T-helper 22 cell (primary cell): Measurements from ENCODE around the gene GNB3.

Source experiments
- DNase-seq: peaks from one replicate; pipeline ENCODE4 v3.0.0-alpha.2; 2020; ENCODE audit warnings: low read depth

GNB3 gene

GRCh38 chr12:6837370-6838060, 3.2 kb upstream of the GNB3 start:
- DNase-seq = no peak

GRCh38 chr12:6838854-6839253, 1.9 kb upstream of the GNB3 start:
- DNase-seq = no peak

GRCh38 chr12:6839482-6840201, 1.1 kb upstream of the GNB3 start:
- DNase-seq = no peak

- DNase-seq = no peak
These were observed 395 bp upstream of the GNB3 start for GRCh38 chr12:6840330-6840729.

GRCh38 chr12:6842075-6842474, 1.4 kb downstream of the GNB3 start:
- DNase-seq = no peak

GRCh38 chr12:6843118-6843902, 2.6 kb downstream of the GNB3 start:
- no peak for DNase-seq

GRCh38 chr12:6845395-6845794, 4.7 kb downstream of the GNB3 start:
- DNase-seq = no peak

GRCh38 chr12:6846316-6846869, 5.7 kb downstream of the GNB3 start:
- DNase-seq = no peak

- no peak for DNase-seq
These were observed 7.0 kb downstream of the GNB3 start for GRCh38 chr12:6847676-6848075.

- DNase-seq = no peak
These were observed 8.7 kb downstream of the GNB3 start for GRCh38 chr12:6849427-6849826.

GRCh38 chr12:6849976-6850560, 9.3 kb downstream of the GNB3 start:
- DNase-seq = no peak

GRCh38 chr12:6850796-6851152, 10.0 kb downstream of the GNB3 start:
- no peak for DNase-seq

GRCh38 chr12:6851153-6851920, 10.6 kb downstream of the GNB3 start, which contains the start of gene CDCA3:
Gene CDCA3, minus strand, starts transcription at chr12:6851286. Its CDS starts 334 bp downstream, at chr12:6850952.
- peak; percentile 87 for DNase-seq

GRCh38 chr12:6851921-6852650, 11.4 kb downstream of the GNB3 start, which contains the start of gene USP5:
Gene USP5, plus strand, starts transcription at chr12:6852150. Its CDS starts 30 bp downstream, at chr12:6852180.
- peak; percentile 99 for DNase-seq

GRCh38 chr12:6852651-6853354, 12.1 kb downstream of the GNB3 start:
- peak; percentile 57 for DNase-seq

- DNase-seq = no peak
These were observed 12.9 kb downstream of the GNB3 start for GRCh38 chr12:6853626-6854025.

GRCh38 chr12:6854036-6854435, 13.3 kb downstream of the GNB3 start:
- DNase-seq = no peak

- DNase-seq = no peak
These were observed 14.6 kb downstream of the GNB3 start for GRCh38 chr12:6855322-6855721.

- no peak for DNase-seq
These were observed 18.1 kb downstream of the GNB3 start for GRCh38 chr12:6858799-6859198.

GRCh38 chr12:6860116-6860515, 19.4 kb downstream of the GNB3 start:
- DNase-seq = no peak
